HG02588 (cell line): ENCODE data around the gene RAB15.

ENCODE experiments used
- ATAC-seq: cut with Tn5 transposase; IDR thresholded peaks from one replicate; pipeline ENCODE4 v1.9.1; 2021; ENCODE audit warnings: mild to moderate bottlenecking, moderate library complexity; ENCODE audit not compliant: unreplicated experiment

The RAB15 gene

DNA sequence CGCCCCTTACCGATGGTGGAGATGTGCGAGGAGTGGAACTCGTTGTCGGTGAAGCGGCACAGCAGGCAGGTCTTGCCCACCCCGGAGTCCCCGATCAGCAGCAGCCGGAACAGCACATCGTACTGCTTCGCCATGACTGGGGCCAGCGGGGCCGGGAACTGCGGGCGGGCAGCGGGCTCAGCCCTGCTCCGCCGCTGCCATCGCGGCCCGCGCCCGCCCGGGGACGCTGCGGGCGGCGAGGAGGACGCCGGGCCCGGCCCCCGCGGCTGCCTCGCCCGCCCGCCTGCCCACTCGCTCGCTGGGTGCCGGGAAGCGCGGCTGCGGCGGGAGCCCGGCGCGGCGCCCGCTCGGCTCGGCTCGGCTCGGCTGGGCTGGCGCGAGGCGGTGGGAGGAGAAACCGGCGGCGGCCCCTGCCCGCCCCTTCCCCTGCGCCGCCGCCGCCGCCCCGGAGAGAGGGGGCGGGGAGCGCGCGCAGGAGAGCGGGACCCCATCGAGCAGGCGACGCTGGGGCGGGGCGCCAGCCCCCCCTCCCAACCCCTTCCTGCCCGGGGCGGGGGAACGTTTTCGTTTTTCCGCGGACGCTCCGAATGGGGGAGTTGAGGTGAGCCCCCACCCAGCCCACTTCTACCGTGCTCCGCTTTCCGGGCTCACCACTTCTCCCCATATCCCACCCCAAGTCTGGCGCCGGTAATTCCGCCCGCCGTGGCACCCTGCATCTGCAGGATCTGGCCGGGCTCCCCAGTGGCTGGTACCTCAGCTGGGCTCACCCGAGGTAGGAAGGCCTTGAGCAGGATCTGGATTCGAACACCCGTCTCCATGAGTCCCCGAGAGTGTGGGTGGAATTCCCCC, at the start of gene RAB15:
RAB15 (minus strand) TSS at position 394 of the 849 bp plus-strand sequence; CDS start at position 134, 260 bp downstream.
- no peak for ATAC-seq

DNA sequence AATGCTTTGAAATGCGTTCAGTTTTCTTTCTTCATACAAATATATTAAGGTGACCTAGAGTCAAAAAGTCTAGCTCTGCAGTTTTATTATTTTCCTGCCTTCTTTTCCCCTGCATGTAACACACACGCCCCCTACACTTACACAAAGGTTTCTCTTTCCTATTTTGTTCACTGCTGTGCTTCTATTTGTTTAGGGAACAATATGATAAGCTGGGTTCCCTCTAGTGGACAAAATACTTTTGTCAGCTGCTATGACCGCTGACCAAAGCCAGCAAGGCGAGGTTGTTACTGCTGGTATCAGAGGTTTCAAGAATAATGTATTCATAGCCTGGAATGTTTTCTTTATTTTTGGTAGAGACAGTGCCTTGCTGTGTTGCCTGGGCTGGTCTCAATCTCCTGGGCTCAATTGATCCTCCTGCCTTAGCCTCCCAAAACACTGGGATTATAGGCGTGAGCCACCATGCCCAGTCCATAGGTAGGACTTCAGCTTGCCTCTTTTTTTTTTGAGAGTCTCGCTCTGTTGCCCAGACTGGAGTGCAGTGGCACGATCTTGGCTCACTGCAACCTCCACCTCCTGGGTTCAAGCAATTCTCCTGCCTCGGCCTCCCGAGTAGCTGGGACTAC, 47.9 kb upstream of the RAB15 start:
- no peak for ATAC-seq

DNA sequence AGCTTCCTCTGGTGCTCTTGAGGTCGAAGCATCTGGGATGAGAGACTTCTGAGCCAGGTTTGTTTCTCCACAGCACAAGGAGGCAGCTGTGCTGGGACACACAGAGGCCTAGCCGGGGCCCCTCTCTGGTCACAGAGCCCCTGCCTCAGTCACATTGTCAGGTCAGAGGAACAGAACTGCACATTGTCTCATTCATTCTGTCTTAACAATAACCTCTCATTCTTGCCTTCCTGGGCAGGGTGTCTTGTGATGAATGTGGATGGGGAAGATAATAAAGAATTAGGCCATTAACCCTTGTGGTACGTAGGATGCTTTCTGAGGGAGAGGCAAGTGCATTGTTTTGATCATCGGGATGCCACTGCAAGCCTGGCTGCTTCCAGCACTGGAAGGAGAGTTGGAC, 44.3 kb upstream of the RAB15 start:
- ATAC-seq = no peak

DNA sequence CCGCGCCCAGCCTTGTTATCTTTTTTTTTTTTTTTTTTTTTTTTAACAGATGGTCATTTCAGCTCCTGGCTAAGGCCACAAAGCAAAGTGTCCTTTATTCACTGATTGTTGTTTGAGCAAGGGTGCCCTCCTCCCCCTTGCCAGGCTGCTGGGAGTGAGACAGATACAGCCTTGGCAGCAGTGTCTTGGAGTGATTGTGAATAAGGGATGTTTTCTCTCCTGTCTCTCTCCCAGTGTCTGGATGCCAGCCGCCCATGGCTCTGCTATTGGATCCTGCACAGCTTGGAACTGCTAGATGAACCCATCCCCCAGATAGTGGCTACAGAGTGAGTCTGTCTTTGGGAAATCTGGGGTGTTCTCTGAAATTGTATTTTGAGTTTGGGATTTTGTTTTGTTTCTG, 43.3 kb upstream of the RAB15 start:
- no peak for ATAC-seq

DNA sequence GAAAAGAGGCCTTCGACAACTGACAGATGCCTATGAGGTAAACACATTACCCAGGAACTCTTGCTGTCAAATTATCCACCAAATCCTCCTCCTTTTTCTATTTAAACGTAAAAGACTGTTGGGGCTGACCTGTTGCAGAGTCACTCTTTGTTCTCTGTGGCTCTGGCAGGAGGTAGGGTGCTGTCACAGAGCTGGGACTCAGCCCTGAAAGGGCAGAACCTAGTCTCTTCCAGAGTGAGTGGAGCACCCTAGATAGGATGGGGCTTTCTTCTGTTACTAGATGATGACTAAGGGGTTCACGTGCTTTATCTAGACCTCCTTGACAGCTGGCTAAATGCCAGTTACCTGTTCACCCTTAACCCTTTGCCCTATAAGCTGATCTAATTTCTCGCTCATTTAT, 40.2 kb upstream of the RAB15 start:
- no peak for ATAC-seq

DNA sequence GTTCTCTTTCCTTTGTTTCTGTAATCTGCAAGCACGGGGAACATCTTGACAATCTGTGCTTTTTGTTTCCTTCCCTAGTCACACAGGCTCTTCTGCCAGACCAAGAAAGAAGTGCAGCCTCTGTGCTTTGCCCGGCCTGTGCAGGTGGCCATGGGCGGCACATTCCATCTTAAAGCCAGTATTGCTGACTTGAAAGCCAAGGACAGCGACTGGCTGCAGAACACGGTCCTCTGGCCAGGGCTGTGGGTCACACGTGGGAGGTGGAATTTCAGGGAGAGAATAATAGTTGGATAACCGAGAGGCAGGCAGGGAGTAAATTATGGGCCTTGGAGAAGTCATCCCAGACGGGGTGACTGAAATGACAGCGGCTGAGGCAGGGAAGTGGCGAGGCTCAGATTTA, 39.4 kb upstream of the RAB15 start:
- no peak for ATAC-seq

DNA sequence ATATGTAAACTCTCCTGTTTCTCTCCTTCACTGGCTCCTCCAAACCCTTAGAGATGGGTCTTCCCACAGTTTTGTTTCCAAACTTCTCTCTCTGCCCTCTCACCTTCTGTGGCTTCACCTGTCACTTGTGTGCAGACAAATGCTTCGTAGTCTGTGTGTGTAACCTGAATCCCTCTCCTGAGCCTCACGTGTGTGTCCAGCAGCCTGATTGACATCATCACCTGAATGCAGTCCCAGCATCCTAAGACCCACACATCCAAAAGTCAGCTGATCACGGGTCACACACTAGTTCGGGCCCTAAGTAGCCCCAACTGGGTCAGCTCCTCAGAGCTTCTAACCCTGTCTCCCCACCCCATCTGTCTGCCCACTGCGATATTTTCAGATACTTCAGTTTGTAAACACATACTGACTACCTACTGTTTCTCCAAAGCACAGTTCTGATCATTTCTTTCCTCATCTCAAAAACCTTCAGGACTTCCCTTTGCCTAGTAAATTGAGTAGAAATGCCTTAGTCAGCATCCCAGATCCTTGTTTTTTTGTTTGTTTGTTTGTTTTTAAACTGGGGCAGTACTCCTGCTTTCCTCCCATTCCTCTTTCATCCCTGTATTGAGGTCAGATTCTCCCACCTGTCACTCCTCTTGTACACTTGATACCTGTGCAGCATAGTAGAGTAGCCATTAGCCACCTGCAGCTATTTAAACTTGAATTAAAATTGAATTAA, 38.2 kb upstream of the RAB15 start:
- no peak for ATAC-seq

DNA sequence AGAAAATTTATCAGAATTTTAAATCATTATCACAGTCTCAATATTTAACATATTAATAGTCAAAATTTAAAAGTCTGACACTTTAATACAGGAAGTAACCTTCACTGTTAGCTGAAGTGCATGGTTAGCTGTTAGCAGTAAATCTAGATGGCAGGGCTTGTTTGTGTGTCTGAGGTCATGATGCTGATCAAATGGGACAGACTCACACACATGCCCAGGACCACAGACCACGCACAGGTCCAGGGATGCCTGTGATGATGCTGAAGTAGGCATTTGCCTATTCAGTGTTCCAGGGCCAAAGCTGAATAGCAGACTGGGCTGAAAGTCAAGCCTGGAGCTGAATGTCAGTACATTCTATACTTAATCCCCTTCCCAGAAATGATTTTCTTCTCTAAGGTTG, 35.1 kb upstream of the RAB15 start:
- no peak for ATAC-seq

DNA sequence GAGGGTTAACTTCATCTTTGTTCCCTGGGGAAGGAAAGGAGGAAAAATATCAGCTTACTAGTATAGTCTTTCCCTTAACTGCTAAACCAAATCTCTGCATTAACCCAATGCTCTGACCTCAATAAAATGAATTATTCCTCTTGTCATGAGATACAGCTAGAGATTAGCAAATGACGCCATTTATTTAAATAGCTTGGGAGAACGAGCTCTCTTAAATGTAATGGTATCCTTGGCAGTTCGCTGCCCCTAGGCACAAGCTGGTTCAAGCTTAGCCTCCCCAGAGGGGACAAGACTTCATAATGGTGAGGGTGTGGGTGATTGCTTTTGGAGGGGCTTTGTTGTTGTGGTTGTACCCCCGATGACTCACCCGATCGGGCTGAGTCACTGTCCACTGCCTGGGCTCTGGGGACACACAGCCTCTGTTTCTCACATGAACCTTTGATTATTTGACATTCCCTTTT, 34.2 kb upstream of the RAB15 start:
- no peak for ATAC-seq

DNA sequence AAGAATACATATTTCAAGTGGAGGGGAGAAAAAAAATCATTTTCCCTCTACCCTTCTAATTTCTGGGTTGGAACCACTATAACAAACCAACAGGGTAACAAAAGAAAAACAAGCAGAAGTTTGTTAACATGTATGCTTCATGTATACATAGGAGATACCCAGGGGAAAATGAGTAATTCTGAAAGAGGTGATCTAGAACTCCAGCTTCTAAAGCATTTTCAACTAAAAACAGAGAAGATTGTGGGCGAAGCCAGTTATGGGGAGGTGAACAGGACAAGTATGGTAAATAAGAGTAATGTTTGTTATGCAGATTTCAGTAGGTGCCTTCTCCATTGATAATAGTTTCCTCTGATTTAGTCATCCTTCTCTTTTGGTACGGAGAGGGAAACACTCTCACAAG, 31.3 kb upstream of the RAB15 start:
- peak; percentile 64 for ATAC-seq

DNA sequence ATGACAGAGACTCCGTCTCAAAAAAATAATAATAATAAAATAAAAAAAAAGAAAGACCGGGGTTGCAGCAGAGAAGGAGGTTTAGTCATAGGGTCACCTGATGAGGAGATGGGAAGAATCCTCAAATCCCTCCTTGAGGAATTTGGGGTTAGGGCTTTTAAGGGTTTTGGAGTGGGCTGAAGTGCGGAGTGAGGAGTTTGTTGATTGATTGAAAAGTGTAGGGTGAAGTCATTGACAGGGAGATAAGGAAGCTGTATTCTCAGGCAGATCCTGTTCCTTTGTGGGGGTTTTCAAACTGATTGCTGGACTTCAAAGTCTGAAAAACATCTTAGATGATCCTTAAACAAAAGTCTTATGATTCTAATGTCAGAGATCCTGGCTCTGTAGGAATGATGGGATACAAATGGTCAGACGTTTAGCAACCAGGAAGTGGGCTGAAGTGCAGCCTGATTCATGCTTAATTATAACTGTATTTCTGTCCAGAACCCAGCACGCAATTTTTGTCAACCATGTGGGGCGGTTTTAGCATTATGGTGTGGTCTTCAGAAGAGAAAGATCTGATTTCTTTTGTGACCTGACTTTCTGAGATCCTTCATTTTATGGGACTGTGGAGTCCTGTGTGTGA, 30.6 kb upstream of the RAB15 start:
- no peak for ATAC-seq

DNA sequence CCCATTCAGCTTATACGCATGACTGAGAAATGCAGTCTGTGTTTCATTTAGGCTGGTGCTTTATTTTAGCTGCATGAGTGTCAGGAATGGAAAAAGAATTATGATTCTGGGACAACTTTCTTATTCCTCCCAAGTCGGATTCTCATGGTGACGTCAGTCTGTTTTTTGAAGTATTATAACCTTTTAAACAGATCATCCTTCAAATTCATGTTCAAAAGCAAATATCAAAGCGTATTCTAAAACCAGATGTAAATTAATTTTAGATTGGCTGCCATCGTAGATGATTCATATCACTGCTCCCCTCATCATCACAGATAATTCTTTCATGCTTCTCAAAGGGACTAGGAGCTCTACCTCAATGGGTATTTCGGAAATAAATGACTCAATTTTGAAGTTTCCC, 29.6 kb upstream of the RAB15 start:
- no peak for ATAC-seq

DNA sequence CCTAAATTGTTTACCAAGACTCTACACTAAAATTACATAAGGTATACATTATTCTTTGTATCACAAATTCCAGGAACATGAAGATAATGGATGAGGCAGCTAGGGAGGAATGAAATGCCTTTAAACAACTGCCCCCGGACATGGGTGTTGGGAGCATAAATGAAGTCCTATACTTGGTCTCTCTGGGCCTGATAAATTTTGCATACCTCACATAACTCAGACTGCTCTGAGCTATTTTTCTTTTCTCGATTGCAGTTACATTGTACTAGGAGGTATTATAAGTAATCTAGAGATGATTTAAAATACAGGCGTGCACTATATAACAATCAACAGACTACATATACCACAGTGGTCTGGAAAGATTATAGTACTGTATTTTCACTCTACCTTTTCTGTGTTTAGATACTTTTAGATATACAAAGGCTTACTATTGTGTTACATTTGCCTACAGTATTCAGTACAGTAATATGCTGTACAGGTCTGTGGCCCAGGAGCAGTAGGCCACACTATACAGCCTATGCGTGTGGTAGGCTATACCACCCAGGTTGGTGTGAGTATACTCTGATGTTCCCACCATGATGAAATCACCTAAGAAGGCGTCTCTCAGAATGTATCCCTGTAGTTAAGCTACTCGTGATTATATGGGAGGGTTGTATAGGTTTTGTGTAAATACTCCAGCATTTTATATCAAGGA, 28.9 kb upstream of the RAB15 start:
- ATAC-seq = no peak

DNA sequence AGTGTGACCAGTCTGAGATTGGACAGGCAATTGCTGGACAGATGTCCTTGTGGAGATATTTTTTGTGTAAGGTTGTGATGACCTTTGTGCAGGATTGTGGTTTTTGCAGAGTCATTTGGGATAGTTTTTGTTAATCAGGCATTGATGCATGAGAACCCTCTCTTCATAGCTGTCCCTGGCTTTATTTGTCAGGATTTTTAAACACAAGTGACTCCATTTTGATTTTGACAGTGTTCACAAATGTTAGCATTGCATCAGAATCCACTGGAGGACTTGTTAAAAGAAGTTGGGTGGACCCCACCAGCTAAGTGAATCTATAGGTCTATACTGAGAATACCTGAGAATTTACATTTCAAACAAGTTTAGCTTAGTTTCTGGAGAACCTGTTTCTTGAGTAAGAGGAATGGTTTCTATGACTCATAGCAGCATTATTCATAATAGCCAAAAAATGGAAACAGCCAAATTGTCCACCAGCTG, 26.4 kb upstream of the RAB15 start:
- ATAC-seq = no peak

DNA sequence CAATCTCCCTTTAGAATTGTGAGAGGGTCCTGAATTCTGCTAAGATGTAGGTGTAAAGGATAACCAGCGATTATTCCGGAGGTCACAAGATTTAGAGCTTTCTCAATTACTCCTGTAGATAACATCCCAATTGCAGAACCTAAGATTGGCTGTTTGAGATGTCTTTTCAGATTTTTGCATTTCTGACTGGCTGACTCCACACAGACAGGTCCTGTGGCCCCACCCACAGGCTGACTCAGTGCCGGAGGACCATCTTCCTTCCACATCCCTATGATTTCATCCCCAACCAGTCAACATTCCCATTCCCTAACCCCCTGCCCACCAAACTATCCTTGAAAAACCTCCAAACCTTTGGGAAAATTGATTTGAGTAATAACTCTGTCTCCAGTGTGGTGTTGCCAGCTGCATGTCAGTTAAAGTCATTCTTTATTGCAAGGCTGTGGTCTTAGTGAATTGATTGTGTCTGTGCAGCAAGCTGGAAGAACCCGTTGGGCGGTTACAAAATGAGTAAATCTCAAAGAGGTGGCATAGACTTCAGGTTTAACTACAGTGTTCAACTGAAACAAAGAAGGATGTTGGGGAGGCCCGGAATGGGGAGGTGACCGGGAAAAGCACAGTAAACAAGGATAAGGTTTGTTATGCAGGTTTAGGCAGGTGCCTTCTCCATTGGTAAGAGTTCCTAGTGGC, 25.1 kb upstream of the RAB15 start:
- no peak for ATAC-seq

DNA sequence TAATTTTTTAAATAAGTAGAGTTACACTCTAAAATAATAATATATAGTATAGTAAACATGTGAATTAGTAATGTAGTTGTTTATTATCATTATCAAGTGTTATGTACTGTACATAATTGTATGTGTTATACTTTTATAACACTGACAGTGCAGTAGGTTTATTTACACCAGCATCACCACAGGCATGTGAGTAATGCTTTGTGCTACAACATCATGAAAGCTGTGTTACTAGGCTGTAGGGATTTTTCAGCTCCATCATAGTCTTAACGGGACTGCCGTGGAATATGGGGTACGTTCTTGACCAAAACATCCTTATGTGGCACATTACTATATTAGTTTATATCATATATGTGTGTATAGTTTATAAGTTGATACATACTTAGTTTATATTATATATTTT, 23.2 kb upstream of the RAB15 start:
- no peak for ATAC-seq

DNA sequence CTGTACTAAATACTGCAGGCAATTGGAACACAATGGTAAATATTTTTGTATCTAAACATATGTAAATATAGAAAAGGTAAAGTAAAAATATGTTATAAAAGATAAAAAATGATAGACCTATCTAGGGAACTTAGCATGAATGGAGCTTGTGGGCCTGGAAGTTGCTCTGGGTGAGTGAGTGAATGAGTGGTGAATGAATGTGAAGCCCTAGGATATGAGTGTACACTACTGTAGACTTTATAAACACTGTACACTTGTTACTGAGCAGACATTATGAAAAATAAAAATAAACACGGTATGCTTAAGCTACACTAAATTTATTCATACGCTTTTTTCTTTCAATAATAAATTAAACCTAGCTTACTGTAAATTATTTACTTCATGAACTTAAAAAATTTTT, 22.4 kb upstream of the RAB15 start:
- no peak for ATAC-seq

DNA sequence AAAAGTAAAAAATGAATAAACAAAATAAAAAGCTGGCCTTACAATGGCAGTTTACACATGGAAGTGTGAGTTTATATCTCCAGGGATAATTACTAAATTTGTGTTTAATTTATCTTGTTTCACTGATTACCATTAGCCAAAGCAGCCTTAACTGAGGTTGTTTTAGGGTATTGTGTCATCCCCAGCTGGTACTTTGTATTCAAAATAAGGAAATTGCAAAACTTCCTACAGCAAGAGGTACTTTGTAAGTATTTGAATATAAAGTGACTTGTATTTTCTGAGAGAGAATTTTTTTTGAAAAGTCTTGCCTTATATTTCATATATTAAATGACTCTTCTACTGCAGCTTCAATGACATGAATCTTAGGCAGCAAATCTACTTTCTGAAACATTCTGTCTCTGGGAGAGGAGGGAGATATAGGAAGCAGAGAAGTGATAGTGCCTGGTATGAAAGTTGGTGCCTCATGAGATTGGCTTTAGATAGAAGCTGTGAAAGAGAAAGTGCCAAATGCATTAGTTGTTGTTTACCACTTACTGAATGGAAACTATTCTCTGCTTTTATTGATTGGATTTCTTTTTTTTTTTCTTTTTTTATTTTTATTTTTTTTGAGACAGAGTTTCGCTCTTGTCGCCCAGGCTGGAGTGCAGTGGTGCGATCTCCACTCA, 21.3 kb upstream of the RAB15 start:
- ATAC-seq = no peak

DNA sequence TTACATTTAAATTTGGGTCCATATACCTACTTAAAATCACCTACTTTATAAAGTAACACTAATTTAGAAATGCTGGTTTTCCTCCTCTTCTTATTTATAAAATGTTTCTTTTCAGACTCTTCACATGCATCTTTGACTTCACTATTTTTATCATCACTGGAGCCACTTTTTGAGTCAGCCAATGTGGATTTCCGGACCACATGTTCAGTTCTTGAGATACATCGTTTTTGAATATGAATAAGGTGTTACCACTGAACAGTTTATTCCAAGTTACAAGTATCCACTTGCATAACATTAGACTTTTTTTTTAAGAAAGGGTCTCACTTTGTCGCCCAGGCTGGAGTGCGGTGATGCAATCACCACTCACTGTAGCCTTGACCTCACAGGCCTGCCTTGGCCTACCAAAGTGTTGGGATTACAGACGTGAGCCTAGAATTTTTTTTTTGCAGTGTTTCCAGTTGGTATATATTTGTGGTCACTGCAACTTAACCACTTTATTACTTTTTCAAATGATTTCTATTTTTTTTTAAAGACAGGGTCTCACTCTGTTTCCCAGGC, 20.3 kb upstream of the RAB15 start:
- ATAC-seq = no peak
